ENCODE measurements around the gene FBXL7. TPM values are rescaled to one million over a fixed set of nuclear protein-coding genes. Genes with fewer than 3 reads are reported as not detected.

The FBXL7 gene
- total RNA-seq, 5 donors from 2014 or later (not counting 1 experiment from before 2014, with no cell fraction given), result 0.06 to 0.07 TPM; not detected in 3

DNA sequence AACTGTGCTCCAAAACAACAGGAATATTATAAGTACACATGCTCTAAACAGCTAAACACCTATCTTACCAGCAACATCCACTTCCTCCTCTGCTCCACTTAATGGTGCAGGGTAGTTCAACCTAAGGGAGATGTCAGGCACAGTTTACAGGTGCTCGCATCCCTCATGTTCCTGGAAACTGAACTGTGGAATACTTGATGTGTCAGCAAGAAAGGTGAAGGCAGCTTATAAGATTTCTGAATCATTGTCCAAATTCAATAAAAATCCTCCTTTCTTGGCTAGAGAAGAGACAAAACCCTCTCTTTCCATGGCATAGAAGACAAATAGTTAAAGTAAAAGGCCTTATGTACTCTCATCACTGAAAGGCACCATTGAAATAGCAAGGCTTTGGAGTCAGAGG is 272.2 kb downstream of the FBXL7 start:
- no peak overlapping the region for H3K4me3 Mint-ChIP-seq
- ChIA-PET POLR2A (no interaction called here), CTCF (no interaction called here)
- Histone ChIP-seq H3K27ac (ENCODE audit: low read length) (no peak overlapping the region), H3K4me3 (ENCODE audit: control insufficient read depth in 1 of 2, extremely low read depth in 1 of 2, low read length in 1 of 2) (no peak overlapping the region), H3K4me1 (ENCODE audit: control insufficient read depth in 1 of 2, extremely low read depth in 1 of 2, insufficient read depth in 2 of 2, low read length in 2 of 2) (no peaks in the 10 kb centered on the region), H3K27me3 (replicated peaks in 1 of 2; ENCODE audit: control insufficient read depth in 2 of 2, extremely low read depth in 1 of 2, insufficient read depth in 2 of 2, low read length in 1 of 2) (no peaks in the 10 kb centered on the region), H3K9me3 (no peaks in the 10 kb centered on the region), H3K36me3 (ENCODE audit: control insufficient read depth in 2 of 2, extremely low read depth in 1 of 2, insufficient read depth in 1 of 2, low read length in 1 of 2) (no peaks in the 10 kb centered on the region)
- DNase-seq (no peak), ATAC-seq (replicated peaks in 1 of 4) (no peak)
- H3K36me3 Mint-ChIP-seq, result no peaks in the 10 kb centered on the region
- H3K27ac Mint-ChIP-seq, result no peak overlapping the region
- H3K9me3 Mint-ChIP-seq, result peaks cover 4 to 7% (median 4%) of the 10 kb centered on the region in 3 donors
- H3K4me1 Mint-ChIP-seq, result no peaks in the 10 kb centered on the region
- no peaks in the 10 kb centered on the region for H3K27me3 Mint-ChIP-seq
- no CpG with 5 or more reads among the region's 1 CpG for WGBS (ENCODE audit: insufficient coverage)

DNA sequence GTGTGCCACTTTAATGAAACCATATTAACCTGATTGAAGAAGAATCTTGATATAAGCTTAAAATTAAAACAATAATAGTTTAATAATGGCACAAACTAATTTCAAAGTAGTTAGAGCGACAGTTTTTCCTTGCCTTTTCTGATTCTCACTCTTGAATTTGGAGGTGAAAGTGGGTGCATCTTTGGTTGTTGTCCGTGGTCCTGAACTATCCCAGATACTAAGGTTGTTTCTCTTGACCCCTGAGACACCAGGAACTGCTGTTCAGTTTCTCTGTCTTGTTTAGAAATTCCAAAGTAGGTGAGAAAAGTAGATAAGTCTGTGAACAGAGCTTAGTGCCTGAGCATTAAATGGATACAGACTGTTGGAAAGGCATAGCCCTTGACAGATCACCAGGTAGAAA is 274.7 kb downstream of the FBXL7 start:
- ATAC-seq (replicated peaks in 1 of 4) (no peak), DNase-seq (no peak)
- Mint-ChIP-seq H3K4me3 (no peak overlapping the region), H3K27me3 (no peaks in the 10 kb centered on the region), H3K27ac (no peak overlapping the region), H3K4me1 (no peaks in the 10 kb centered on the region), H3K9me3 (peaks cover 3 to 15% (median 12%) of the 10 kb centered on the region in 3 donors), H3K36me3 (no peaks in the 10 kb centered on the region)
- Histone ChIP-seq H3K27me3 (replicated peaks in 1 of 2; ENCODE audit: control insufficient read depth in 2 of 2, extremely low read depth in 1 of 2, insufficient read depth in 2 of 2, low read length in 1 of 2) (no peaks in the 10 kb centered on the region), H3K27ac (ENCODE audit: low read length) (no peak overlapping the region), H3K36me3 (ENCODE audit: control insufficient read depth in 2 of 2, extremely low read depth in 1 of 2, insufficient read depth in 1 of 2, low read length in 1 of 2) (no peaks in the 10 kb centered on the region), H3K4me1 (ENCODE audit: control insufficient read depth in 1 of 2, extremely low read depth in 1 of 2, insufficient read depth in 2 of 2, low read length in 2 of 2) (no peaks in the 10 kb centered on the region), H3K9me3 (no peaks in the 10 kb centered on the region), H3K4me3 (ENCODE audit: control insufficient read depth in 1 of 2, extremely low read depth in 1 of 2, low read length in 1 of 2) (no peak overlapping the region)
- WGBS (ENCODE audit: insufficient coverage), result 14% methylated on average over 1 of the region's 2 CpGs
- ChIA-PET POLR2A (no interaction called here), CTCF (no interaction called here)

DNA sequence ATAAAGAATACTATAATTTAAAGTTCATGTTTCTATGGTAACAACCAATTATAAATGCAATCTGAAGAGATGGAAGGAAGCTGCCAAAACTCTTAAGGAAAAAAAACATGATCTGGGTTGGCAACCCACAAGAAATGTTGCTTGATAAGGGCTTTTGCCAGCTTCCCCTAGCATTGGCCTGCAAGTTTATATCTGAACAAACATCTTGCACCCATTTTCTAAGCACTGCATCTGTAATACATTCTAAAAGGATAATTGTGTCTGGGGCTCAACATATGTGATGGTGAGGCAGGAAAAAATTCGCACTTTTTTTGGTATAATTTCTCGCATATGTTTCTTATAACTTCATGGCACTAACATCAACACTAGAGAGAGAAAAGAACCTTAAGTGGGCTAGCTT is 276.4 kb downstream of the FBXL7 start:
- WGBS (ENCODE audit: insufficient coverage), result no CpG with 5 or more reads among the region's 2 CpGs
- Mint-ChIP-seq H3K27ac (no peak overlapping the region), H3K36me3 (no peaks in the 10 kb centered on the region), H3K4me1 (no peaks in the 10 kb centered on the region), H3K4me3 (no peak overlapping the region), H3K27me3 (no peaks in the 10 kb centered on the region), H3K9me3 (peaks cover 4 to 20% (median 14%) of the 10 kb centered on the region in 3 donors)
- Histone ChIP-seq H3K4me3 (ENCODE audit: control insufficient read depth in 1 of 2, extremely low read depth in 1 of 2, low read length in 1 of 2) (no peak overlapping the region), H3K27me3 (replicated peaks in 1 of 2; ENCODE audit: control insufficient read depth in 2 of 2, extremely low read depth in 1 of 2, insufficient read depth in 2 of 2, low read length in 1 of 2) (no peaks in the 10 kb centered on the region), H3K36me3 (ENCODE audit: control insufficient read depth in 2 of 2, extremely low read depth in 1 of 2, insufficient read depth in 1 of 2, low read length in 1 of 2) (no peaks in the 10 kb centered on the region), H3K27ac (ENCODE audit: low read length) (no peak overlapping the region), H3K4me1 (ENCODE audit: control insufficient read depth in 1 of 2, extremely low read depth in 1 of 2, insufficient read depth in 2 of 2, low read length in 2 of 2) (no peaks in the 10 kb centered on the region), H3K9me3 (no peaks in the 10 kb centered on the region)
- CTCF ChIA-PET, result no interaction called here
- no peak for ATAC-seq (replicated peaks in 1 of 4)
- POLR2A ChIA-PET, result no interaction called here
- DNase-seq, result no peak

DNA sequence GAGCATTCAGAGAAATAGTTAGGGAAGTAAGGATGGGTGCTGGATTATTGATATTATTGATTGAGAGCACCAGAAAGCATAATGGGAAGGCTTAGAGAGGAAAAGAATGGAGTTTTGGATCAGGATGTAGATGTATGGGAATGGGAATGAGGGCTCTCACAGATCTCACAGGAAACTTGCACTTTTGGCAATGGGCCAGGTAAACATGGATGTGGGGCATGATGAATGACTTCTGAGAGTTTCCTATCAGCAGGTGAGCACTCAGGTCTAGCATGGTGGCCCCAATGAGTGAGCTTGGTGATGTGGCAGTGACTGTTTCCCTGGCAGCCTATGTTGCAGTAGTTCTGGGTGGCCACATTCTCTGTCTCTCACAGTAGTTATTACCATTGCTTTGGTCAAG is 283.8 kb downstream of the FBXL7 start:
- Mint-ChIP-seq H3K4me3 (no peak overlapping the region), H3K27me3 (no peaks in the 10 kb centered on the region), H3K27ac (no peak overlapping the region), H3K4me1 (no peaks in the 10 kb centered on the region), H3K36me3 (no peaks in the 10 kb centered on the region), H3K9me3 (peaks cover 2 to 16% (median 8%) of the 10 kb centered on the region in 3 donors)
- Histone ChIP-seq H3K4me1 (ENCODE audit: control insufficient read depth in 1 of 2, extremely low read depth in 1 of 2, insufficient read depth in 2 of 2, low read length in 2 of 2) (no peaks in the 10 kb centered on the region), H3K27me3 (replicated peaks in 1 of 2; ENCODE audit: control insufficient read depth in 2 of 2, extremely low read depth in 1 of 2, insufficient read depth in 2 of 2, low read length in 1 of 2) (no peaks in the 10 kb centered on the region), H3K4me3 (ENCODE audit: control insufficient read depth in 1 of 2, extremely low read depth in 1 of 2, low read length in 1 of 2) (no peak overlapping the region), H3K36me3 (ENCODE audit: control insufficient read depth in 2 of 2, extremely low read depth in 1 of 2, insufficient read depth in 1 of 2, low read length in 1 of 2) (no peaks in the 10 kb centered on the region), H3K9me3 (no peaks in the 10 kb centered on the region), H3K27ac (ENCODE audit: low read length) (no peak overlapping the region)
- ATAC-seq (replicated peaks in 1 of 4) (no peak), DNase-seq (no peak)
- ChIA-PET CTCF (no interaction called here), POLR2A (no interaction called here)

DNA sequence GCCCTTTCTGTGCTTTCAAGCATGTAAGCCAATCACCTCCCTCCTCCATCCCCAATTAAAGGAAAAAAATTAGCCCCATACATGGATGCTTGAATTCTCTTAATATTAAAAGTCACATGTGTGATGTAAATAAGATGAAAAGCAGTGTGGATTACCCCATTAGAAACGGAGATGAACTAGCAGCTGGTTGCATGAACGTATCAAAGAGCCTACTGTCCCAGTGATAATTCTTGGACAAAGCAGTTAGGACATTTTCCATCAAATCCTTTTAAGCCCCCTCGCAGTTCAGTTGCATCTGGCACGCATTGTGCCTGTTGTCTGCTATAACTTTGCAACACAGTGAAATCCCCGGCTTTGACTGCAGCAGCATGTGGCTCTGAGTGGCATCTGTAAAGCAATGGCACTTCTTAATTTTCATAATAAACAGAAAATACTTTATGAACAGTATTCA is 285.6 kb downstream of the FBXL7 start:
- H3K4me1 Mint-ChIP-seq, result no peaks in the 10 kb centered on the region
- H3K27ac Mint-ChIP-seq, result no peak overlapping the region
- H3K9me3 ChIP-seq, result no peaks in the 10 kb centered on the region

DNA sequence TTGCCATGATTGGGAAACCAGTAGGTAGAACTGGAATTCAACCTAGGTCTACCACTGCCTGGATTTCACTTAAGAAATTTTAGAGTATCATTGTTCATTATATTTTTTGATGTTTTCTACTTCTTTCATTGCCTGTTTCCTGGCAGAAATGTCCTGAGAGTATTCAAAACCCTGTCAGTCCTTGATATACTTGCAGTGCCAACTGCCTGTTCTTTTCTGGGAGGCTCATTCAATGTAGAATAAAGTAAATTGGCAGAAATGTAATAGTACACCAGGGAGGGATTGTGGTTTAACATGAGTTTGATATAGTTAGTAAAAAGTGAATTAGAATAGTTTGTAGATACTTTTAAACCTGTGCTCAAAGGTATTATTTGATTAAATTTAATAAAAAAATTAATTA is 286.3 kb downstream of the FBXL7 start:
- no peaks in the 10 kb centered on the region for H3K27me3 Mint-ChIP-seq
- no peak overlapping the region for H3K27ac Mint-ChIP-seq
- no peak overlapping the region for H3K27ac ChIP-seq (ENCODE audit: low read length)
- no peaks in the 10 kb centered on the region for H3K36me3 ChIP-seq (ENCODE audit: control insufficient read depth in 2 of 2, extremely low read depth in 1 of 2, insufficient read depth in 1 of 2, low read length in 1 of 2)
- H3K36me3 Mint-ChIP-seq, result no peaks in the 10 kb centered on the region
- ChIA-PET CTCF (no interaction called here), POLR2A (no interaction called here)
- H3K9me3 ChIP-seq, result no peaks in the 10 kb centered on the region
- peaks cover 0 to 10% (median 7%) of the 10 kb centered on the region in 3 donors for H3K9me3 Mint-ChIP-seq
- no peaks in the 10 kb centered on the region for H3K27me3 ChIP-seq (replicated peaks in 1 of 2; ENCODE audit: control insufficient read depth in 2 of 2, extremely low read depth in 1 of 2, insufficient read depth in 2 of 2, low read length in 1 of 2)
- no peak overlapping the region for H3K4me3 Mint-ChIP-seq
- ATAC-seq (replicated peaks in 1 of 4) (no peak), DNase-seq (no peak)
- no peak overlapping the region for H3K4me3 ChIP-seq (ENCODE audit: control insufficient read depth in 1 of 2, extremely low read depth in 1 of 2, low read length in 1 of 2)
- H3K4me1 Mint-ChIP-seq, result no peaks in the 10 kb centered on the region
- no peaks in the 10 kb centered on the region for H3K4me1 ChIP-seq (ENCODE audit: control insufficient read depth in 1 of 2, extremely low read depth in 1 of 2, insufficient read depth in 2 of 2, low read length in 2 of 2)

More for the DNA sequence above, 285.6 kb downstream of the FBXL7 start:
- ATAC-seq (replicated peaks in 1 of 4) (no peak), DNase-seq (no peak)
- Mint-ChIP-seq H3K27me3 (no peaks in the 10 kb centered on the region), H3K36me3 (no peaks in the 10 kb centered on the region), H3K4me3 (no peak overlapping the region), H3K9me3 (peaks cover 0 to 13% (median 13%) of the 10 kb centered on the region in 3 donors)
- Histone ChIP-seq H3K4me3 (ENCODE audit: control insufficient read depth in 1 of 2, extremely low read depth in 1 of 2, low read length in 1 of 2) (no peak overlapping the region), H3K27me3 (replicated peaks in 1 of 2; ENCODE audit: control insufficient read depth in 2 of 2, extremely low read depth in 1 of 2, insufficient read depth in 2 of 2, low read length in 1 of 2) (no peaks in the 10 kb centered on the region), H3K27ac (ENCODE audit: low read length) (no peak overlapping the region), H3K36me3 (ENCODE audit: control insufficient read depth in 2 of 2, extremely low read depth in 1 of 2, insufficient read depth in 1 of 2, low read length in 1 of 2) (no peaks in the 10 kb centered on the region), H3K4me1 (ENCODE audit: control insufficient read depth in 1 of 2, extremely low read depth in 1 of 2, insufficient read depth in 2 of 2, low read length in 2 of 2) (no peaks in the 10 kb centered on the region)
- ChIA-PET POLR2A (no interaction called here), CTCF (no interaction called here)
- WGBS (ENCODE audit: insufficient coverage), result 72% methylated on average over 4 of the region's 5 CpGs

DNA sequence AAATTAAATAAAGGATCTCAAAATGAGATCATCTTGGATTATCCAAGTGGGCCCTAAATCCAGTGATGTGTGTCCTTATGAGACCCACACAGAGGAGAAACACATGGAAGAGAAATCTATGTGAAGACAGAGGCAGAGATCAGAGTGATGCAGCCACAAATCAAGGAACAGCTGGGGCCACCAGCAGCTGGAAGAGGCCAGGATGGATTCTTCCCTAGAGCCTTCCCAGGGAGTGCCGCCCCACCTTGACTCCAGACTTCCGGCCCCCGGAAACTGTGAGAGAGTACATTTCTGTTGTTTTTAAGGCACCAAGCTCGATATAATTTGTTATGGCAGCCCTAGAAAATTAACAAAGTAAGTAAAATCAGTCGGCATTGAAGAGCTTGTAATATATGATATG is 286.9 kb downstream of the FBXL7 start:
- POLR2A ChIA-PET, result no interaction called here
- DNase-seq, result no peak
- no peaks in the 10 kb centered on the region for H3K36me3 ChIP-seq (ENCODE audit: control insufficient read depth in 2 of 2, extremely low read depth in 1 of 2, insufficient read depth in 1 of 2, low read length in 1 of 2)
- ATAC-seq (replicated peaks in 1 of 4), result no peak
- no peaks in the 10 kb centered on the region for H3K36me3 Mint-ChIP-seq
- H3K4me1 Mint-ChIP-seq, result no peaks in the 10 kb centered on the region
- 86% methylated on average over 5 of the region's 5 CpGs for WGBS (ENCODE audit: insufficient coverage)
- H3K4me1 ChIP-seq (ENCODE audit: control insufficient read depth in 1 of 2, extremely low read depth in 1 of 2, insufficient read depth in 2 of 2, low read length in 2 of 2), result no peaks in the 10 kb centered on the region
- H3K27ac Mint-ChIP-seq, result no peak overlapping the region
- H3K9me3 ChIP-seq, result no peaks in the 10 kb centered on the region
- H3K27ac ChIP-seq (ENCODE audit: low read length), result no peak overlapping the region
- H3K4me3 Mint-ChIP-seq, result no peak overlapping the region
- H3K4me3 ChIP-seq (ENCODE audit: control insufficient read depth in 1 of 2, extremely low read depth in 1 of 2, low read length in 1 of 2), result no peak overlapping the region
- CTCF ChIA-PET, result no interaction called here
- peaks cover 0 to 11% (median 5%) of the 10 kb centered on the region in 3 donors for H3K9me3 Mint-ChIP-seq
- H3K27me3 Mint-ChIP-seq, result no peaks in the 10 kb centered on the region
- H3K27me3 ChIP-seq (replicated peaks in 1 of 2; ENCODE audit: control insufficient read depth in 2 of 2, extremely low read depth in 1 of 2, insufficient read depth in 2 of 2, low read length in 1 of 2), result no peaks in the 10 kb centered on the region

All from T-cell (primary cell).